Limb (tissue), 2 donors: ENCODE results near the gene DIPK1A.
"Not testable (repeated sequence)": the region's sequence is repeated elsewhere in the genome, so short reads cannot be mapped to it uniquely, and the experiment has no call there.

Experiments used
- DNase-seq, 2 donors: peaks; one replicate each; pipeline ENCODE4 v3.0.0-alpha.2; 2016; ENCODE audit errors: extremely low spot score in 2 of 2

The DIPK1A gene

DNA sequence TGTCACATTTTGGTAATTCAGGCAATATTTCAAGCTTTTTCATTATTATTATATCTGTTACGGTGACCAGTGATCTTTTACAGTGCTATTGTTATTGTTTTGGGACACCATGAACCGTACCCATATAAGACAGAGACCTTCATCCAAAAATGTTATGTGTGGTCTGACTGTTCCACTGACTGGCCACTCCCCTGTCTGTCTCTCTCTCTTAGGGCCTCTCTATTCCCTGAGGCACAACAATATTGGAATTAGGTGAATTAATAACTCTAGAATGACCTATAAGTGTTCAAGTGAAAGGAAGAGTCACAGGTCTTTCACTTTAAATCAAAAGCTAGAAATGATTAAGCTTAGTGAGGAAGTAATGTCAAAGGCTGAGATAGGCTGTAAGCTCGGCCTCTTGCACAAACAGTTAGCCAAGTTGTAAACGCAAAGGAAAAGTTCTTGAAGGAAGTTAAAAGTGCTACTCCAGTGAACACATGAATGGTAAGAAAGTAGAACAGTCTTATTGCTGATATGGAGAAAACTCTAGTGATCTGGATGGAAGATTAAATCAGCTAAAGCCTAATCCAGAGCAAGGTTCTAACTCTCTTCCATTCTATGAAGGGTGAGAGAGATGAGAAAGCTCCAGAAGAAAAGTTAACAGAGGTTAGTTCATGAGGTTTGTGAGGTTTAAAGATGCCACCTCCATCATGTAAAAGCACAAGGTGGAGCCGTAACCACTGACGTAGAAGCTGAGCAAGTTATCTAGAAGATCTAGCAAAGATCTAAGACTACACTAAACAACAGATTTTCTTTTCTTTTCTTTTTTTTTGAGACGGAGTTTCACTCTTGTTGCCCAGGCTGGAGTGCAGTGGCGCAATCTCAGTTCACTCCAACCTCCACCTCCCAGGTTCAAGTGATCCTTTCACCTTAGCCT lies 19.7 kb upstream of the DIPK1A start:
- DNase-seq = no peak

DNA sequence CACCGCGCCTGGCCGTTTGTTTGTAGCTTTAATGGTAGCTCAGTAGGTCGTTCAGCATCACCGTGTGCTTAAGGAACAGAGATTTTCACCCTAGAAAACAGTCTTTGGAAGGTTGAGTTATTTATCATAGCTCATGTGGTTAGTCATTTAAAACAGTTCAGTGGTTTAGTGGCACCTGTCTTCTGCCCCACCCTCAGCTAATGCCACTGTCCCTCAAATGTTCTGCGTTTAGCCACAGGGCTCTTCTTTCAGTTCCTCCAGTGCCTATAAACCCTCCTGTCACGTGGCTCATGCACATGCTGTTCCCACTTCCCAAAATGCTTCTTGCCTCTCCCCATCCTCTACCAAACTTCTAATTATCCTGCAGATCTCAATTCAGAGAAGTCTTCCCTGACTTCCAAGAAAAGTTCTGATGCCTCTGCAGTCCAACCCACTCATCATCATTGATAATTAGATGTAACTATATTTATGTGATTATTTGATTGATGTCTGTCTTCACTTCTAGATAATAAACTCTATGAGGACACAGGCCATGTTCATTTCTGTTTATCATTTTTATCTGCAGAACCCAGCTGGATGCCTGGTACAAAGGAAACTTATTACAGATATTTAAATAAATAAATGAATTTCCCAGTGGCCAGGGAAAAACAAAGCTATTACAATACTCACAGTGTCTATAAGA lies 14.4 kb upstream of the DIPK1A start:
- no peak for DNase-seq

DNA sequence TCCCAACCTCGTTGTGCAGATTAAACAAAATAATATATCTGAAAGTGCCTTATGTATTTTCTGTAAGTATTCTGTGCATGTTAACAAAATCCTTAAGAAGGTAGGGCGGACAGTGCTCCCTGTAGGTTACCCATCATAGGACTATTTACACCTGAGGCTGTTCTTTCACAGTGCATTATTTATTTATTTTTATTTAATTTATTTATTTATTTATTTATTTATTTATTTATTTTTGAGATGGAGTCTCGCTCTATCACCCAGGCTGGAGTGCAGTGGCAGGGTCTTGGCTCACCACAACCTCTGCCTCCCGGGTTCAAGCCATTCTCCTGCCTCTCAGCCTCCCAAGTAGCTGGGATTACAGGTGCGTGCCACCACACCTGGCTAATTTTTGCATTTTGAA lies 12.8 kb upstream of the DIPK1A start:
- not testable (repeated sequence) for DNase-seq

DNA sequence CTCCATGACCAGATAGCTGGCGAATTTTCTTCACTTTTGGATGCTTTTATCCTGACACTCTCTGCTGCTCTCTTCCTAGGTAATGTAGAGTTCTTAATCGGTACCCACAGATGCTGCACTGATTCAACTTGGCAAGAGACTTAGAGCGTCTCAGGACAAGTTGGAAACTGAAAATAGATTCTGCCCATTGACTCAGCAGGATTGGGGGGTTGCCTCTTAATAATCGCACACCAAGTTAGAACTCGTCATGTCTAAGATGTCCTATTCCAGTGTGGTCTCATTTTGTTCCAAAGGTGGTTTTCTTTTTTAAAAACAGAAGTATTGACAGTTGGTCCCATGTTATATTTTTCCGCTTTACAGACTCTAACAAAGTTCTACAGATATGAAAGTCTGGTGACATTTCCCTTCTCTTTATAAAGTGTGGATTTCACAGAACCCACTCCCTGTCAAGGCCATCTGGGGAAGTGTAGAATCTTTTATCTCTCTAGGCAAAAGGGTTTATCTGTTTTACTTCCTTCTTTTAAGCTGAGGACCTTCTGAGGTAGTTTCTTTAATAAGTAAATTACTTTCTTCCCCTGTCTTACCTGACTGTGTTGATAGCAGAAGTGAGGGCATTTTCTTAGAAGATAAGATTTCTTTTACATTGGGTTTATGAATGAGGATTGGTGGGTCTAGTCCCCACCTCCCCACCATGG lies 12.1 kb upstream of the DIPK1A start:
- no peak for DNase-seq

DNA sequence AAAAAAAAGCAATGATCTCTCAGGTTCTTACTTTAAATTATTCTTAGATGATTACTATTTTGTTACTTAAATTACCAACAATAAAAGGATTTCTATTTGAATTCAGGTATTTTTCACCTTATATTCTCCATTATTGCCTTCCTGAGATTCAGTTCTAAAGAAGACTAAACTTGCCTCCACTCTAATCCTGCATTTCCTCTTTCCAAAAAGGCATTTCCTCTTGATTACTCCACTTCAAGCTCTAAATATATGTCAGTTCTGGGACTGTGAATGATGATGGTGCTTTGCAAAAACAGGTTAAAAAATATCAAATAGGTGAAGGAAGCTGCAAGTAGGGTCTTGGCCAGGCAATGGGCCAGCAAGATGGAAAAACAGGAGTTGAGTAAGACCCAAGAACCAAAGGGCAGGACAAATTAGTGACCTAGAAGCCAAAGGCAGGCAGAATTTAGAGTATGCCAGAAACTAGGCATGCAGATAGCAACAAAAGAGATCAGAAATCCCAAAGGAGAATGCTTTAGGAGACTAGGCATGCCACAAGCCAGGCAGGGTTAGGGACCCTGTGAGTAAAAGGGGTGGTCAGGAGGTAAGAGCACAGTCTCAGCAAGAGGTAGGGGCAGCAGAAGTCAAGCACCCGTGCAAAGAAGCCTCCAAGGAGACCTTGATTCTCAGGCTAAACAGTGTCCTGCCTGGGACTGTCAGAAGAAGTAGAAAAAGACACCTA lies 11.3 kb upstream of the DIPK1A start:
- DNase-seq = no peak

DNA sequence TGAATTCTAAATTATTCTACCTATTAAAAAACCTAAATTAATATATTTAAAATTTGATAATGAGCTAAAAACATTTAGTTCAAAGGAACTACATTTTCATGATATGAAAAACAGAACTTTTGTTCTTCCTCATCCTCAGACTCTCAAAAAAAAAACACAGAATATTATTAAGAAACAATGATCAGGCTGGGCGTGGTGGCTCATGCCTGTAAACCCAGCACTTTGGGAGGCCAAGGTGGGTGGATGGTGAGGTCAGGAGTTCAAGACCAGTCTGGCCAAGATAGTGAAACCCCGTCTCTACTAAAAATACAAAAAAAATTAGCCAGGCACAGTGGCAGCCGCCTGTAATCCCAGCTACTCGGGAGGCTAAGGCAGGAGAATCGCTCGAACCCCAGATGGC lies 10.7 kb upstream of the DIPK1A start:
- not testable (repeated sequence) for DNase-seq

DNA sequence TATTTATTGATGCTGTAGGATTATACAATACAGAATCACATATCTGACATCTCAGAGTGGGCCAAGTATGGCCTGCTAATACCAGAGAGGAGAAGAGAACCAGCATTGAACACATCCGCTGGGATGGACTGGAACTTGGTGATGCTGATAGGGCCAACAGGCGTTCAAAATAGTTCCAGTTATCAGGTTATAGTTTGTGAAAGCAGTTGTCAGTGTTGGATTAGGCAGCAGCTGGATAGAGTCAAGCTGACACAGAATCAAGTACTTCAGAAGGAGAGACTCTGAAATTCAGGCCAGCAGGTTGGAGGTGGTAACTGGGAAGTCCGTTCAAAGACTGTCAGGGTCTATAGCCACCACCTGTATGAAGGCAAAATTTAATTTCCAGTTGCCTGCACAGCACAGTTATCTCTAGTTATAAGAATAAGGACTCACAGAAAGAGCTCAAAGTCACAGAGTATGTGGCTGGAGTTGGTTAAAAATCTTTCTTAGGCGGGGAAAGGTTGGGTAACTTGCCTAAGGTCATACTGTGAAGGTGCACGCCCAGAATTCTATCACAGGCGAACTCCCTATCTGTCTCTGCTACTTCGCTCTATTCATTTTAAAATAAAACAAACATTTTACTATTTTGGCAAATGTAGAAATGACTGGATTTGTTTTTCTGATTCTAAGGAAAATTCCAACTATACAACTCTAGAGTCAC lies 9.9 kb upstream of the DIPK1A start:
- DNase-seq = no peak

DNA sequence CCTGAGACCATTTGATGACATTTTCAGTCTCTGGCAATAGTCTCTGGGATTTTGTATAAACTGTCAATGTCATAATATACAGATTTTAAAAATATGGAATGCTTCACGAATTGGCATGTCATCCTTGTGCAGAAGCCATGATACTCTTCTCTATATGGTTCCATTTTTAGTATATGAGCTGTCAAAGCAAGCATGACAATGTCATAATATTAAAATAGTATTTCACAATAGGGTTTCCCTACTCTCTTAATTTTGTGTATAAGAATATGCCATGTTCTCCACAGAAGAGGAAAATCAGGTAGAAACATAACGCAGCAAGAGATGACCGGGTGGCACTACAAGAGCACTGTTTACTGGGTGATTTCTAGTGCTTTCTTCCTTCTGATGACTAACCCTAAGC lies 8.3 kb upstream of the DIPK1A start:
- DNase-seq = no peak

DNA sequence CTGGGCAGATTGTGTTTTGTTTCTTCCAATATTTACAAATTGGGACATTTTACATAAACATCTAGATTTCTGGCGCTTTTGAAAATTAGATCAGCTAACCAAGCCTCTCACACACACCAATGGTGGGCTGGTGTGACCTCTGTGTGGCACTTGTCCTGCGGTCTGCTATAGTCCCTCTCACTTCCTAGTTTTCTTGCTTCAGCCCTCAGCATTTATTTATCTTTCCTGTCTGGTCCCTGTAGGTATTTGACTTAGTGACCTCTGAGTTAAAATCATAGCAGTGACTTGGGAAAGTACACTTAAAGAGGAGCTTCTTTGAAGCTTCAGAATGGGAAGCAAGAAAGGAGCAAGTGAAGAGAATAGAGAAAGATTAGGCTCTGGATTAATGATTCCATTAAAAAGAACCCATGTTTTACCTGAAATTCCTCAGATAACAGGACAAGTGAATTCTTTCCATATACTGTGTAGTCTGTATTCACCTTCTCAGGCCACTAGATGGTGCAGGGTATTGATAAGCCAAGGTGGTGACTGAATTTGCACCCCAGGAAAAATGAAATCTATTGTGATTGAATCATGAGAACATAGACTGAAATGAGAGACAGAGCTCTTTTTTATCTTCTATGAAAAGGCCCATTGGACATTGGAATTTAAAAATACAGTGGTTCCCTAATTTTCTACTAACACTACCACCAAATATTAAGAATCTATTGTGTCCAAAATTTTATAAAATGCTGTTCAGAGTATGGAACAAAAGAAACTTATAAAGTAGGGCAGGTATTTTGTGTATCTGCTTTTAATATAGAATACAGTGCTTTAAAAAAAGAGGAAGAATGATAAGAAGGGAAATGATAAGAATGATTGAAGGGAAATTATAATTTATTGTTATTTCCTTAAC lies 7.1 kb upstream of the DIPK1A start:
- no peak for DNase-seq

DNA sequence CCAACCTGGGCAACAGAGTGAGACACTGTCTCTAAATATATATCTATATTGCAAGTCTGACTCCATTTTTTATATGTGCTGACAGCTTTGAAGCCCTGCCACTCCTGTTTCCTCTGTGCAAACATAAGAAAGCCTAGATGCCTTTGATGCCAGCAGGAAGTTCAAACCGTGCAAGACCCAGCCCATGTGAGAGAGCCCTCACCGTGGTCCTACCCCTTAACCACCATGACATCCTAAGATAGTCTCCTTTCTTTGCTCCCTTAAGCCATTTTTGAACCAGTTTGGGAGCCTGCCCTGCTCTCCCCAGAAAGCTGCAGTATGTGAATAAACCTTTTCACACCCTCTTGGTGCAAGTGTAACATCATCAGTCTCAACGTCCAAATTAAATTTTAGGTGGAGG lies 3.7 kb upstream of the DIPK1A start:
- no peak for DNase-seq

DNA sequence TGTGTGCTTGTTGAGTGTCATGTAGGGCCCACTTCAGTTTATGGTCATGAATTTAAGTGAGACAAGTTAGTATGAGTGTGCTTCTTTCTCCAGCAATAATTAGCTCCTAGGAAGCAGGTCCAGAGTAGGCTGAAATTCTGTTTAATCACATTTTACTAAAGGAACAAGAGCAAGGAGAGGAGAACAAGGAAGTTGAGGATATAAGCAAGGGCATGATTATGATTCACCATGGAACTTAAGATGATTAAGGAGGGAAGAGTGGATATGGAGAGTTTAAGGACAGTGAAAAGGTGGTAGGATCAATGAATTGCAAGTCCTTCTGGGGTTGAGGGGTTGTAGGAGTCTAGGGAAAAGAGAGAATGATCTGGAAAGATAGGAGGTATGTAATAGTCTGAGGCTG lies 3.1 kb upstream of the DIPK1A start:
- no peak for DNase-seq

DNA sequence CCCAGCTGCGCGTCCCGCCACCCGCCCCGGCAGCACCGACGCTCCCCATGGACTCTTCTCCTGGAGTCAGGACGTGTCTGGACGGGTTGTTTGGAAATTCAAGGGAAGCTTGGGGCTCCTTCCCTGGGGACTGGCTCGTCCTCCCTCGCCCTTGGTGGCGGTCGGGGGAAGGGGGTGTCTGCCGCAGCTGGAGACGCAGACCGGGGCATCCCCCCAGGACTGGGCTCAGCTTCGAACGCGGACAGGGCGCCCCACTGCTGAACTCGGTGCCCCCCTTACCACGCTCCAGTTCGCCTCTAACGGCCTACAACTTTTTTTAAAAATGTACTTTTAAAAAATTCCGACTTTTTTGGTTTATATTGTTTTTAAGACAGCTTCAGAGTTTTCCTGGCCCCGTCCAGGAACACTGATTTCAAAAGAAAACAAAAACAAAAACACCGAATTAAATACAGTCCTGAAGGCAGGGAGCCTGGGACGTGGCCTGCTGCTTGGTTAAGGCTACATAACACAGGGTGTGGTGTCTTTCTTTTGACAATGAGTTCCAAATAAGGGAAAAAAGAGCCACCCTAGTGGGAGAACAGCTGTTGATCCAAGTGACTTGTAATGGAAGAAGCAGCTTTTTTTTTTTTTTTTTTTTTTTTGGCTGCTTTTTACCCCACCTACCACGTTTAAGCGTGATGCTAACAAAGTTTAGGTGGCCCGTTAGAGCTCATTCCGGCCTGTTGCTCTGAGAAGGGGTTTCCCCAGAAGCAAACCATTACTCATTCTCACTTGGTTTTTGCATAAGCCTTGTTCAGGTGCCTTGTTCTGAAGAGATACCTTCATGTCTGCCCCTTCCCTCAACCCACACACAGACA lies 862 bp upstream of the DIPK1A start:
- DNase-seq = peak; percentile 38 to 40

DNA sequence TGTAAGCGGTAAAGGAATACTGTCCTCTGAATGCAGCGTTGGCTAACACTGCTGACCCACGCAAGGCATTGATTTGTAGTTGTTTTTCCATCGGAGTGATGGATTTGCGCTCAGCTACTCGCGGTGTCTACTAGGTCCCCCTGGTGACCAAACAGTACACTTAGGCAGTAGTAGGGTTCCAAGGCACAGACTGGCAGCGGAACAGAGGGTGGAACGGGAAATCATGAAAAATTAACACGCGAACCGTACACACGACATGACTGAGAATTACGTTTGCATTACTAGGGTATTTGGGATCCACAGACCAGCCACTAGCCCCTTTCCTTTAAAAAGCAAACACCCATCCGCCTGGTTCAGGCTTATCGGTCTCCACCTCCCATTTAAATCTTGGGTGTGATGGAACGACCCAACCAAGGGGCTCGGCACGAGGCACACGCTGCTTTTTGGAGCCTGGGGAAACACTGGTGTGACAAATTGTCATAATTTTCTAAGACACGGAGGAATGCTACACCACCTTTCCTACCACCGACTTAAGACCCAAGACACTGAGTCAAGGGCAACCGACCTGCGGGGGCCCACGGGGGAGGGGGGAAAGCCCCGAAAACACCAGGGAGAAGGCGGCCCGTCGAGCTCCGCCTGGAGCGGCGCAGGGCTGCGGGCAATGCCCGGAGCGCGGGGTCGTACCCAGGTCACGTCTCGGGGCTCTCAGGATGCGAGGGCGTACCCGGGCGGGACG lies 699 bp downstream of the DIPK1A start:
- DNase-seq = peak; percentile 64 to 71

DNA sequence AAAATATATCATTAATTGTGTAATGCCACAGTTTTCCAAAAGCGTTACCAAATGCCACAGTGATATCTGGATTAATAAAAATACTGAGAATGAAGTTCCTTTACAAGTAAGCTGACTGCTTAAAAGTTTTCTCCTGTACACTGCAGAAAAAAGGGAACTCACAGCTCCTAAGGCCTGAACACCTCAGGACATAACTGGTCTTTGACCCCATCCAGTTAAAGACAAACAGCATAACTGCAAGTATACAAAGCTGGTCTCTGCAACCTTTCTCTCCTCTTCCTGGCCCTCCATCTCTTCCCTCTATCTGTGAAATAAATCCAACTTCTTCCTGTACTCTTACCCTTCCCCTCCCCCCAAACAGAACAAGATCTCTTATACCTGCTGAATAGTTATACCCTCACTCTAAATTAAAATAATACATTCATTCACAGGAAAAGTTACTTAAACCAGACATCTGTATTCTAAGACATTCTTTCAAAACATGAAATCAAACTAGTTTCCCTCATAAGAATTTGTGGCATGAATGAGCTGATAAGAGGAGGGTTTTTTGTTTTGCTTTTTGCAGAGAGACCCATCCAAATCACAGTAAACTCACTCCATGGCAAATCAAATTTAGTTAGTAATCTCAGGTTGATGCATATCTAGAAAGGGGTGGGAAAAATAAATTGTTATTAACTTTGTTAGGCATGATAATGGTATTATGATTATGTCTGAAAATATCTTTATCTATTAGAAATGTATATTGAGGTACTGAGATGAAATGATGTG lies 2.9 kb downstream of the DIPK1A start:
- no peak for DNase-seq

DNA sequence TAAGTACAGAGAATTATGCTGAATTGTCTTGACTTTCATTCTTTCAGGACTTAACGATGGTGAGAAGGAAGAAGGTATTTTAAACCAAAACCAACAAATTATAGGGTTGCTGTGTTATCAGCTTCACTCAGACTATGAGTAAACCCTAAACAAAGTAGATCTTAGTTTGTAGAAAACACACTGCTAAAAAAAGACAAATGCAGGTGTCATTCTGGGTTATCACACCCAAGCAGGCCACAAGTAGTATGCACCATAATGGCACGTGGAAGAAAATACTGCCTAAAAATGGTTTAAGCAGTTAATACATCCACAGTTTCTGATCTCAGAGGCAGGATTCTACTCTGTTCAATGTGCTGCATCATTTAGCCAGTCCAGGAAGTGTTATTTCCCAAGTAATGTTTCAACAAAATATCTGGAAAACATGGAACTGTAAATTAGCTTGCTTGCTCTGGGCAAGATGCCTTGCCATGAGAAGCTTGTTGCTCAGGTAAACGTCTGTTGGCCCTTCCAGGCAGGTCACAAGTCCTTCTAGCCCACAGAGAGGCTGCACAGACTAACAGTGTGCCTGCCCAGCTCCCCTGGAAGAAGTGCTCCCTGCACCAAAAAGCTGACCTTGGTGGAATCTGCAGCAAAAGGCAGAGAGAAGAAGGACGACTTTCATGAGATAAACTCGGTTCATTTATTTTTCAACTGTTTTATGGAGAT lies 4.1 kb downstream of the DIPK1A start:
- DNase-seq = no peak

DNA sequence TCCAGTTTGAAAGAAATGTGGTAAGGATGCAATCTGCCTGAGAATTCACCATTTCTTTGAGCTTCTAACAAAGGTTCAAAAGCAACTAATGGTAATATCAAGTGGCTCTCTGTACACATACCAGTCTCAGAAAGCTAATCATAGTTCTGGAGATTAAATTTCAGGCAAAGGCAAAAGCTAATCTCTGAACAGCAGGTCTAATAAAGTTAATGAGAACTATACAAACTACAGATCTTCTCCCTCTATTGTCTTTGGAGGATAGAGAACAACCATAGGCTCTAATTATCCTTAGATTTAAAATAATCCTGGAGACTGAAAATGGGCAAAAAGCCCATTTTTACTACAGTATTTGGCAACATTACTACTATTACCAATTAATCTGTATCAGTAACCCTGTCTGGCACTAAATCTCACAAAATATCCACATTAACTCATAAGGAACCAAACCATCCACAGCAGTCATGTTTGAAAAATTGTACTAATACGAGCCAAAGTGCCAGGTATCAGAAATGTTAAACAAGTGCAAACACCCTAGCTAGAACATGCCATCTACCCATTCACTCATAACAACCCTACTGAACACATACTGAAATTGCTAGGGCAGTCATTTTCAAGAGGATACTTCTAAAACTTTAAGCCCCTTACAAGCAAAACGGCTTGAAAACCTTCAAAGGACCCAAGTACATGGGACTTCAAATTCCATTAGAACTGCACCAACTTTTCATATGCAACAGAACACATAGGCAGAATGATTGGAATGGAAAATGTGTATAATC lies 4.8 kb downstream of the DIPK1A start:
- no peak for DNase-seq
